Skeletal muscle tissue (tissue), 4 donors: ENCODE results near the gene ZNF679. TPM values are rescaled to one million over a fixed set of nuclear protein-coding genes. Genes with fewer than 3 reads are reported as not detected.
"Not testable (repeated sequence)": the region's sequence is repeated elsewhere in the genome, so short reads cannot be mapped to it uniquely, and the experiment has no call there.

ENCODE experiments used
- H3K27ac ChIP-seq: one replicate; pipeline ENCODE4 v1.7.0; 2013; ENCODE audit warnings: mild to moderate bottlenecking, low read depth, low read length, inconsistent platforms
- H3K27me3 ChIP-seq, 3 donors: one replicate each; pipeline ENCODE4 v1.7.0; 2013; ENCODE audit warnings: low read length in 3 of 3; ENCODE audit not compliant: control insufficient read depth in 3 of 3, insufficient read depth in 3 of 3
- H3K36me3 ChIP-seq, 3 donors: one replicate each; pipeline ENCODE4 v1.7.0; 2013; ENCODE audit warnings: low read length in 3 of 3; ENCODE audit not compliant: control insufficient read depth in 3 of 3, insufficient read depth in 3 of 3
- H3K4me1 ChIP-seq, 3 donors: one replicate each; pipeline ENCODE4 v1.7.0; 2013; ENCODE audit warnings: low read length in 3 of 3, mild to moderate bottlenecking in 3 of 3; ENCODE audit not compliant: control insufficient read depth in 3 of 3, insufficient read depth in 3 of 3
- H3K4me3 ChIP-seq, 3 donors: one replicate each; pipeline ENCODE4 v1.7.0; 2013; ENCODE audit warnings: low read length in 3 of 3
- H3K9ac ChIP-seq, 3 donors: one replicate each; pipeline ENCODE4 v1.7.0; 2013; ENCODE audit warnings: low read length in 3 of 3, mild to moderate bottlenecking in 3 of 3, moderate library complexity in 2 of 3, low read depth in 1 of 3
- H3K9me3 ChIP-seq, 3 donors: one replicate each; pipeline ENCODE4 v1.7.0; 2013; ENCODE audit warnings: low read length in 3 of 3; ENCODE audit not compliant: control insufficient read depth in 3 of 3
- total RNA-seq: library from RNA; depleted of rRNA; stranded (reverse); fragments of >200 nt; gene quantifications from one replicate; pipeline ENCODE4 v1.2.3, GENCODE V29; 2014
- donor health status: Osteomylitis.

The ZNF679 gene
- total RNA-seq, 1 donor from 2014 or later = not detected

GRCh38 chr7:64192775-64193174, 35.5 kb upstream of the ZNF679 start:
- Histone ChIP-seq H3K4me3 (no peak overlapping the region), H3K27ac (no peak overlapping the region), H3K27me3 (no peaks in the 10 kb centered on the region), H3K9me3 (peaks cover 3 to 6% (median 3%) of the 10 kb centered on the region in 3 donors), H3K4me1 (no peaks in the 10 kb centered on the region), H3K9ac (no peak overlapping the region), H3K36me3 (no peaks in the 10 kb centered on the region)

GRCh38 chr7:64206903-64207302, 21.4 kb upstream of the ZNF679 start, which contains the start of gene ZNF735:
ZNF735 (plus strand) TSS chr7:64207203; CDS start chr7:64207203, 0 bp downstream.
- H3K27ac ChIP-seq = no peak within 1 kb of the TSS
- H3K4me1 ChIP-seq = no peaks in the 10 kb centered on the region
- H3K9me3 ChIP-seq = no peaks in the 10 kb centered on the region
- H3K9ac ChIP-seq = no peak within 1 kb of the TSS
- H3K27me3 ChIP-seq = no peaks in the 10 kb centered on the region
- no peaks in the 10 kb centered on the region for H3K36me3 ChIP-seq
- H3K4me3 ChIP-seq = no peak within 1 kb of the TSS

GRCh38 chr7:64219710-64220298, 8.5 kb upstream of the ZNF679 start:
- not testable (repeated sequence) for H3K4me1 ChIP-seq, H3K36me3 ChIP-seq, H3K9ac ChIP-seq, H3K4me3 ChIP-seq, H3K27ac ChIP-seq, H3K27me3 ChIP-seq
- peaks cover 0 to 13% (median 4%) of the 10 kb centered on the region in 3 donors for H3K9me3 ChIP-seq

- Histone ChIP-seq H3K9me3 (peaks cover 0 to 10% (median 7%) of the 10 kb centered on the region in 3 donors), H3K27ac (no peak overlapping the region), H3K4me1 (no peaks in the 10 kb centered on the region), H3K27me3 (no peaks in the 10 kb centered on the region), H3K36me3 (no peaks in the 10 kb centered on the region), H3K4me3 (no peak overlapping the region), H3K9ac (no peak overlapping the region)
These were observed 4.9 kb upstream of the ZNF679 start for GRCh38 chr7:64223366-64223765.

GRCh38 chr7:64266341-64266919, 38.2 kb downstream of the ZNF679 start:
- Histone ChIP-seq H3K9ac (no peak overlapping the region), H3K27ac (no peak overlapping the region), H3K9me3 (peaks cover 4 to 21% (median 7%) of the 10 kb centered on the region in 3 donors), H3K36me3 (no peaks in the 10 kb centered on the region), H3K27me3 (no peaks in the 10 kb centered on the region), H3K4me1 (no peaks in the 10 kb centered on the region), H3K4me3 (no peak overlapping the region)

- no peaks in the 10 kb centered on the region for H3K27me3 ChIP-seq
These were observed 49.4 kb downstream of the ZNF679 start for GRCh38 chr7:64277630-64278029.

GRCh38 chr7:64294701-64295420, 66.6 kb downstream of the ZNF679 start:
- Histone ChIP-seq H3K4me3 (no peak overlapping the region), H3K4me1 (no peaks in the 10 kb centered on the region), H3K36me3 (no peaks in the 10 kb centered on the region), H3K9ac (no peak overlapping the region), H3K27ac (no peak overlapping the region), H3K27me3 (no peaks in the 10 kb centered on the region), H3K9me3 (no peaks in the 10 kb centered on the region)

More at GRCh38 chr7:64277630-64278029, 49.4 kb downstream of the ZNF679 start:
- Histone ChIP-seq H3K9me3 (no peaks in the 10 kb centered on the region), H3K4me3 (no peak overlapping the region), H3K27ac (no peak overlapping the region), H3K36me3 (no peaks in the 10 kb centered on the region), H3K4me1 (no peaks in the 10 kb centered on the region), H3K9ac (no peak overlapping the region)

GRCh38 chr7:64297418-64297817, 69.1 kb downstream of the ZNF679 start:
- H3K4me1 ChIP-seq, H3K27me3 ChIP-seq, H3K27ac ChIP-seq, H3K9me3 ChIP-seq, H3K4me3 ChIP-seq, H3K36me3 ChIP-seq, H3K9ac ChIP-seq: not testable (repeated sequence)

- Histone ChIP-seq H3K4me1 (no peaks in the 10 kb centered on the region), H3K27ac (no peak overlapping the region), H3K36me3 (no peaks in the 10 kb centered on the region), H3K9me3 (peaks cover 0 to 2% (median 0%) of the 10 kb centered on the region in 3 donors), H3K4me3 (no peak overlapping the region), H3K27me3 (no peaks in the 10 kb centered on the region), H3K9ac (no peak overlapping the region)
These were observed 72.5 kb downstream of the ZNF679 start for GRCh38 chr7:64300641-64301405.
